Tibial artery (tissue), 4 donors: Measurements from ENCODE around the gene KCNK4.

Source experiments
- DNase-seq, 2 donors: peaks; one replicate each; pipeline ENCODE4 v3.0.0-alpha.2; 2019
- H3K27ac ChIP-seq, 2 donors: fragments of 200-600 bp; sonication (generic) in 1 of 2; 1 replicate in 1 of 2; 2 replicates in 1 of 2; pipeline ENCODE4 v1.5.1; 2018 to 2019; ENCODE audit warnings: mild to moderate bottlenecking in 1 of 2
- H3K27me3 ChIP-seq, 2 donors: fragments of 200-600 bp; sonication (generic) in 1 of 2; one replicate each; pipeline versions ENCODE4 v1.5.1 to v1.6.0; 2016 to 2019
- H3K36me3 ChIP-seq, 3 donors: fragments of 200-600 bp; sonication (generic) in 2 of 3; one replicate each; pipeline ENCODE4 v1.5.1; 2016 to 2019; ENCODE audit warnings: mild to moderate bottlenecking in 2 of 3
- H3K4me1 ChIP-seq, 4 donors: fragments of 200-600 bp; sonication (generic) in 2 of 4; 1 replicate in 3 of 4; 2 replicates in 1 of 4; pipeline ENCODE4 v1.5.1; 2016 to 2019
- H3K4me3 ChIP-seq, 2 donors: fragments of 200-600 bp; sonication (generic) in 1 of 2; 1 replicate in 1 of 2; 2 replicates in 1 of 2; pipeline ENCODE4 v1.5.1; 2018 to 2019; ENCODE audit warnings: mild to moderate bottlenecking in 2 of 2
- H3K9me3 ChIP-seq, 3 donors: fragments of 200-600 bp; sonication (generic) in 1 of 3; one replicate each; pipeline ENCODE4 v1.5.1; 2016 to 2019
- CTCF ChIP-seq, 2 experiments: fragments of 200-600 bp in 1 of 2; fragments of 450-650 bp in 1 of 2; IDR thresholded peaks; one replicate each; pipeline ENCODE4 v1.5.1; 2017 to 2019; ENCODE audit warnings: antibody characterized with exemption in 2 of 2, mild to moderate bottlenecking in 1 of 2, moderate library complexity in 1 of 2
- intact Hi-C: fragments of 100-400 bp; cut with DNase I; formaldehyde crosslinking; loops from one replicate; pipeline ENCODE4 v1.15.0; 2023; ENCODE audit warnings: low total_unique reads

The KCNK4 gene

GRCh38 chr11:64255135-64256128 is 35.7 kb upstream of the KCNK4 start:
- DNase-seq = no peak
- Histone ChIP-seq H3K36me3 (peaks cover 16 to 64% (median 55%) of the 10 kb centered on the region in 3 donors), H3K4me3 (no peak overlapping the region), H3K9me3 (no peaks in the 10 kb centered on the region), H3K27me3 (no peaks in the 10 kb centered on the region), H3K4me1 (peaks cover 0 to 34% (median 30%) of the 10 kb centered on the region in 4 donors), H3K27ac (no peak overlapping the region)
- no peak for TF ChIP-seq CTCF (IDR thresholded peaks at IDR 0.05)
- intact Hi-C loops = no loop called here

- H3K4me1 ChIP-seq = peaks cover 0 to 26% (median 23%) of the 10 kb centered on the region in 4 donors
- peaks cover 16 to 71% (median 55%) of the 10 kb centered on the region in 3 donors for H3K36me3 ChIP-seq
- H3K27ac ChIP-seq = no peak overlapping the region
- H3K9me3 ChIP-seq = no peaks in the 10 kb centered on the region
- H3K27me3 ChIP-seq = no peaks in the 10 kb centered on the region
- no peak for DNase-seq
- intact Hi-C loops = no loop called here
- no peak for TF ChIP-seq CTCF (IDR thresholded peaks at IDR 0.05)
- H3K4me3 ChIP-seq = no peak overlapping the region
Measured at GRCh38 chr11:64256300-64256699, 34.8 kb upstream of the KCNK4 start.

GRCh38 chr11:64258356-64258755 is 32.7 kb upstream of the KCNK4 start:
- H3K36me3 ChIP-seq = peaks cover 16 to 92% (median 70%) of the 10 kb centered on the region in 3 donors
- no peak overlapping the region for H3K27ac ChIP-seq
- no peak overlapping the region for H3K4me3 ChIP-seq
- intact Hi-C loops = no loop called here
- no peaks in the 10 kb centered on the region for H3K9me3 ChIP-seq
- H3K27me3 ChIP-seq = no peaks in the 10 kb centered on the region
- DNase-seq = no peak
- no peak for TF ChIP-seq CTCF (IDR thresholded peaks at IDR 0.05)
- peaks cover 0 to 8% (median 5%) of the 10 kb centered on the region in 4 donors for H3K4me1 ChIP-seq

- intact Hi-C loops = no loop called here
- peaks cover 0 to 2% (median under 1%) of the 10 kb centered on the region in 4 donors for H3K4me1 ChIP-seq
- H3K4me3 ChIP-seq = no peak overlapping the region
- no peak overlapping the region for H3K27ac ChIP-seq
- TF ChIP-seq CTCF (IDR thresholded peaks at IDR 0.05) = no peak
- no peaks in the 10 kb centered on the region for H3K27me3 ChIP-seq
- peaks cover 20 to 99% (median 77%) of the 10 kb centered on the region in 3 donors for H3K36me3 ChIP-seq
- H3K9me3 ChIP-seq = no peaks in the 10 kb centered on the region
- DNase-seq = no peak
Measured at GRCh38 chr11:64258946-64259532, 32.1 kb upstream of the KCNK4 start.

GRCh38 chr11:64259533-64260067 is 31.5 kb upstream of the KCNK4 start:
- Histone ChIP-seq H3K4me3 (no peak overlapping the region), H3K27ac (no peak overlapping the region), H3K27me3 (no peaks in the 10 kb centered on the region), H3K4me1 (no peaks in the 10 kb centered on the region), H3K36me3 (peaks cover 20 to 99% (median 80%) of the 10 kb centered on the region in 3 donors), H3K9me3 (no peaks in the 10 kb centered on the region)
- DNase-seq = no peak
- no peak for TF ChIP-seq CTCF (IDR thresholded peaks at IDR 0.05)
- intact Hi-C loops = no loop called here
